ENCODE measurements around the gene COL4A3.

- TF ChIP-seq RAD21 (IDR thresholded peaks at IDR 0.05; ENCODE audit: low read depth): no peak
- TF ChIP-seq TEAD4 (IDR thresholded peaks at IDR 0.05): peak; percentile 19; the same call in 1 of the 2 replicates
- no peak for TF ChIP-seq CREB1 (IDR thresholded peaks at IDR 0.05; ENCODE audit: low read depth)
- TF ChIP-seq FOXM1 (IDR thresholded peaks at IDR 0.05; ENCODE audit: borderline replicate concordance, low read depth): no peak
- TF ChIP-seq EP300 (IDR thresholded peaks at IDR 0.05; ENCODE audit: borderline replicate concordance): peak; percentile 37; the same call in 1 of the 2 replicates
- TF ChIP-seq NFIC (IDR thresholded peaks at IDR 0.05): peak; percentile 71
- TF ChIP-seq, protein P1, sequence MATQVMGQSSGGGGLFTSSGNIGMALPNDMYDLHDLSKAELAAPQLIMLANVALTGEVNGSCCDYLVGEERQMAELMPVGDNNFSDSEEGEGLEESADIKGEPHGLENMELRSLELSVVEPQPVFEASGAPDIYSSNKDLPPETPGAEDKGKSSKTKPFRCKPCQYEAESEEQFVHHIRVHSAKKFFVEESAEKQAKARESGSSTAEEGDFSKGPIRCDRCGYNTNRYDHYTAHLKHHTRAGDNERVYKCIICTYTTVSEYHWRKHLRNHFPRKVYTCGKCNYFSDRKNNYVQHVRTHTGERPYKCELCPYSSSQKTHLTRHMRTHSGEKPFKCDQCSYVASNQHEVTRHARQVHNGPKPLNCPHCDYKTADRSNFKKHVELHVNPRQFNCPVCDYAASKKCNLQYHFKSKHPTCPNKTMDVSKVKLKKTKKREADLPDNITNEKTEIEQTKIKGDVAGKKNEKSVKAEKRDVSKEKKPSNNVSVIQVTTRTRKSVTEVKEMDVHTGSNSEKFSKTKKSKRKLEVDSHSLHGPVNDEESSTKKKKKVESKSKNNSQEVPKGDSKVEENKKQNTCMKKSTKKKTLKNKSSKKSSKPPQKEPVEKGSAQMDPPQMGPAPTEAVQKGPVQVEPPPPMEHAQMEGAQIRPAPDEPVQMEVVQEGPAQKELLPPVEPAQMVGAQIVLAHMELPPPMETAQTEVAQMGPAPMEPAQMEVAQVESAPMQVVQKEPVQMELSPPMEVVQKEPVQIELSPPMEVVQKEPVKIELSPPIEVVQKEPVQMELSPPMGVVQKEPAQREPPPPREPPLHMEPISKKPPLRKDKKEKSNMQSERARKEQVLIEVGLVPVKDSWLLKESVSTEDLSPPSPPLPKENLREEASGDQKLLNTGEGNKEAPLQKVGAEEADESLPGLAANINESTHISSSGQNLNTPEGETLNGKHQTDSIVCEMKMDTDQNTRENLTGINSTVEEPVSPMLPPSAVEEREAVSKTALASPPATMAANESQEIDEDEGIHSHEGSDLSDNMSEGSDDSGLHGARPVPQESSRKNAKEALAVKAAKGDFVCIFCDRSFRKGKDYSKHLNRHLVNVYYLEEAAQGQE (IDR thresholded peaks at IDR 0.05; ENCODE audit: low read depth): no peak
- no peak for TF ChIP-seq TAF1 (IDR thresholded peaks at IDR 0.05; ENCODE audit: low read depth)
- TF ChIP-seq YY1 (IDR thresholded peaks at IDR 0.05; ENCODE audit: low read depth): no peak
- TF ChIP-seq, protein P2, sequence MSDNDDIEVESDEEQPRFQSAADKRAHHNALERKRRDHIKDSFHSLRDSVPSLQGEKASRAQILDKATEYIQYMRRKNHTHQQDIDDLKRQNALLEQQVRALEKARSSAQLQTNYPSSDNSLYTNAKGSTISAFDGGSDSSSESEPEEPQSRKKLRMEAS (IDR thresholded peaks at IDR 0.05): no peak
- no peak for TF ChIP-seq CEBPB (IDR thresholded peaks at IDR 0.05)
Measured at GRCh38 chr2:227308784-227309183, 144.4 kb downstream of the COL4A3 start.
